HG03571 (cell line): ENCODE results near the gene ZNF592.

Experiments
- ATAC-seq: cut with Tn5 transposase; IDR thresholded peaks from one replicate; pipeline ENCODE4 v1.9.1; 2021; ENCODE audit not compliant: unreplicated experiment

Gene ZNF592

GRCh38 chr15:84804005-84804900 lies 55.9 kb downstream of the ZNF592 start:
- ATAC-seq = no peak

GRCh38 chr15:84805221-84805620 lies 56.8 kb downstream of the ZNF592 start:
- no peak for ATAC-seq

- no peak for ATAC-seq
These were observed 58.8 kb downstream of the ZNF592 start for GRCh38 chr15:84807228-84807627.

GRCh38 chr15:84810073-84810840 lies 61.9 kb downstream of the ZNF592 start:
- no peak for ATAC-seq

- no peak for ATAC-seq
These were observed 62.8 kb downstream of the ZNF592 start for GRCh38 chr15:84811151-84811550.

GRCh38 chr15:84811828-84812227 lies 63.4 kb downstream of the ZNF592 start:
- no peak for ATAC-seq

- ATAC-seq = no peak
These were observed 64.5 kb downstream of the ZNF592 start for GRCh38 chr15:84812842-84813241.

- ATAC-seq = no peak
These were observed 65.0 kb downstream of the ZNF592 start for GRCh38 chr15:84813435-84813834.

- no peak for ATAC-seq
These were observed 65.5 kb downstream of the ZNF592 start for GRCh38 chr15:84813931-84814330.

- no peak for ATAC-seq
These were observed 66.5 kb downstream of the ZNF592 start for GRCh38 chr15:84814916-84815315.

GRCh38 chr15:84816694-84817465 lies 68.5 kb downstream of the ZNF592 start, which contains the start of gene ALPK3:
ALPK3 (plus strand) TSS chr15:84817356; CDS start chr15:84817453, 97 bp downstream.
- ATAC-seq = no peak

- ATAC-seq = no peak
These were observed 69.2 kb downstream of the ZNF592 start for GRCh38 chr15:84817466-84818081.

- no peak for ATAC-seq
These were observed 70.1 kb downstream of the ZNF592 start for GRCh38 chr15:84818261-84819131.

GRCh38 chr15:84819291-84819768 lies 70.9 kb downstream of the ZNF592 start:
- ATAC-seq = no peak

- ATAC-seq = no peak
These were observed 71.4 kb downstream of the ZNF592 start for GRCh38 chr15:84819791-84820190.

GRCh38 chr15:84821501-84822021 lies 73.2 kb downstream of the ZNF592 start:
- no peak for ATAC-seq

GRCh38 chr15:84822653-84823281 lies 74.4 kb downstream of the ZNF592 start:
- no peak for ATAC-seq

GRCh38 chr15:84823282-84823878 lies 75.0 kb downstream of the ZNF592 start:
- ATAC-seq = no peak
